Hematopoietic multipotent progenitor cell treated with erythropoietin and hydrocortisone succinate and interleukin-3 and kit ligand, for 15 days (in vitro differentiated cells): ENCODE measurements around the gene IRX4.
"Not testable (repeated sequence)": the region's sequence is repeated elsewhere in the genome, so short reads cannot be mapped to it uniquely, and the experiment has no call there.

Experiments used
- DNase-seq: peaks from one replicate; pipeline ENCODE4 v3.0.0-alpha.2; 2015; ENCODE audit warnings: low spot score

The IRX4 gene

GRCh38 chr5:1877103-1878049 lies 5.3 kb downstream of the IRX4 start:
- DNase-seq = no peak

- no peak for DNase-seq
Measured at GRCh38 chr5:1876660-1877064, 6.1 kb downstream of the IRX4 start.

- no peak for DNase-seq
Measured at GRCh38 chr5:1875843-1876659, 6.7 kb downstream of the IRX4 start.

GRCh38 chr5:1875281-1875842 lies 7.4 kb downstream of the IRX4 start:
- DNase-seq = no peak

GRCh38 chr5:1874771-1875220 lies 7.9 kb downstream of the IRX4 start:
- DNase-seq = no peak

GRCh38 chr5:1874348-1874747 lies 8.4 kb downstream of the IRX4 start:
- DNase-seq = no peak

- DNase-seq = no peak
Measured at GRCh38 chr5:1873243-1873959, 9.3 kb downstream of the IRX4 start.

GRCh38 chr5:1871441-1871840 lies 11.3 kb downstream of the IRX4 start:
- no peak for DNase-seq

GRCh38 chr5:1870435-1871272 lies 12.1 kb downstream of the IRX4 start:
- DNase-seq = not testable (repeated sequence)

GRCh38 chr5:1868886-1869475 lies 13.7 kb downstream of the IRX4 start:
- no peak for DNase-seq

- no peak for DNase-seq
Measured at GRCh38 chr5:1867815-1868143, 14.9 kb downstream of the IRX4 start.

GRCh38 chr5:1867114-1867814 lies 15.5 kb downstream of the IRX4 start:
- no peak for DNase-seq

GRCh38 chr5:1865948-1866347 lies 16.8 kb downstream of the IRX4 start:
- DNase-seq = no peak

GRCh38 chr5:1865486-1865885 lies 17.2 kb downstream of the IRX4 start:
- no peak for DNase-seq

- DNase-seq = no peak
Measured at GRCh38 chr5:1864896-1865440, 17.8 kb downstream of the IRX4 start.

- DNase-seq = no peak
Measured at GRCh38 chr5:1860949-1861348, 21.8 kb downstream of the IRX4 start.

- DNase-seq = no peak
Measured at GRCh38 chr5:1860021-1860610, 22.6 kb downstream of the IRX4 start.

GRCh38 chr5:1859099-1859498 lies 23.6 kb downstream of the IRX4 start:
- no peak for DNase-seq

- no peak for DNase-seq
Measured at GRCh38 chr5:1858436-1858835, 24.3 kb downstream of the IRX4 start.

GRCh38 chr5:1857256-1857600 lies 25.5 kb downstream of the IRX4 start:
- DNase-seq = no peak
